NCI-H1048 (cell line): Measurements from ENCODE around the gene C16orf92.
"Not testable (repeated sequence)": the region's sequence is repeated elsewhere in the genome, so short reads cannot be mapped to it uniquely, and the experiment has no call there.

ENCODE experiments used
- DNase-seq: peaks from one replicate; lab custom pipeline; 2025; lab: John Stamatoyannopoulos, UW

The C16orf92 gene

DNA sequence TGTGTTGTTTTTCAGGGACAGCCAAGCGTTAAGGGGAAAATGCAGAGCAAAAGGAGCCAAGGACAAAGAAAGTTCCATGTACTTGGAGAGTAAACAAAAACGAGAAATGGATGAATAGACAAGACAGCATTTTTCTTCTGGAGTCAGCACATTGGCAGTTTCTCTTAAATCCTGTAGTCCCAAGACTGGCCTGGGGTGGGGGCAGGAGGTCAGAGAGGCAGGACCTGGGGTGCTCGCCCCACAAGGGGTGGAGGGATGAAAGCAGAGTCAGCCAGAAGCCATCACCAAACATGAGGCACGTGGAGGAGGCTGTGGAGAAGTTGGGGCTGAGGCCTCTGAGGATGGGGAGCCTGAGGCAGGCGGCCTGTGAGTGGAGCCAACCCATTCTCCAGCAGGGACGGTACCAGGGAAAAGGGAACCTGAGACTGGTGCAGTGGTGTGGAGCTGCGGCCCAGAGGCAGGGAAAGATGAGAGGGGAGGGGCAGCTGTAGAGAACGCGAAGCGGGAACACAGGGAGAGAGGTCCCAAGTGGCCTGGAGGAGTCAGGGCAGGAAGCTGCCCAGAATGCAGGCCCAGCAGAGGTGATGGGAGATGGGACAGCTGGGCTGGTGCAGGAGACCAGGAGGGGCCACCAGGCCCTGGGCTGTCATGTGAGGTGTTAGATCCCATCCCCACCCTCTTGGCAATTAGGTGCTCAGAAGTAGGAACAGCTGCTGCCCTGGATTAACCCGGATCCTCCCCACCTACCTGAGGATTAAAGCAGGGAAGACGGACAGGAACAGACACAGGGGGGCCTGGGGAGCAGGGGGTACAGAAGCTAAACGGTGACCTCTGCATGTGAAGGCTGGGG, 4.8 kb downstream of the C16orf92 start:
- no peak for DNase-seq

DNA sequence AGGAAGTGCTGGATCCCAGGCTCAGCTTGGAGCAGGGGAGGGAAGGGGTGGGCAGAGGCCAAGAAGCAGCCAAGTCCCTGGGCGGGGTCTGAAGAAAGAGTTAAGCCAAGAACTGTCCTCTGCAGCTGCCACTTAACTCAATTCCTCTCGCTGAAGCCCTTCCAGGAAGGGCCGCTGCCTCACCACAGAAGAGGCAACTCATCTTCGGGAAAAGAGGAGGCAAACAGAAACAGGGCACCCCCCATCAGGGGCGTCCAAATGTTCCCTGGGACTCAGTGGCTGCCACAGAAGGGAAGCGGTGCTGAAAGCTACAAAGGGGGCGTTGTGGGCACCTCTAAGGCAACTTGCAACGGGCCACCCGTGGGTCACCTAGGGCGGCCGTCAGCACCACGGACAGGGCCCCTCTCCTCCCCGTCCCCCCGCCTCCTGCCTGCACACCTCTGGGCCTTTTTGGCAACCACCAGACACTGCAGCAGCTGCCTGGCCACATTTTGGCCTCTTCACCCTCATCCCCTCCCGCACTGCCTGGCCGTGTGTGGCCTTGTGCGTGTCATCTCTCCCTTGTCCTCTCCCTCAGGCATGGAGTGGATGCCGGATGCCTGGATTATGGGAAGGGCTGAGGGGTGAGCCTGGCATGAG, 5.6 kb downstream of the C16orf92 start:
- DNase-seq: no peak

DNA sequence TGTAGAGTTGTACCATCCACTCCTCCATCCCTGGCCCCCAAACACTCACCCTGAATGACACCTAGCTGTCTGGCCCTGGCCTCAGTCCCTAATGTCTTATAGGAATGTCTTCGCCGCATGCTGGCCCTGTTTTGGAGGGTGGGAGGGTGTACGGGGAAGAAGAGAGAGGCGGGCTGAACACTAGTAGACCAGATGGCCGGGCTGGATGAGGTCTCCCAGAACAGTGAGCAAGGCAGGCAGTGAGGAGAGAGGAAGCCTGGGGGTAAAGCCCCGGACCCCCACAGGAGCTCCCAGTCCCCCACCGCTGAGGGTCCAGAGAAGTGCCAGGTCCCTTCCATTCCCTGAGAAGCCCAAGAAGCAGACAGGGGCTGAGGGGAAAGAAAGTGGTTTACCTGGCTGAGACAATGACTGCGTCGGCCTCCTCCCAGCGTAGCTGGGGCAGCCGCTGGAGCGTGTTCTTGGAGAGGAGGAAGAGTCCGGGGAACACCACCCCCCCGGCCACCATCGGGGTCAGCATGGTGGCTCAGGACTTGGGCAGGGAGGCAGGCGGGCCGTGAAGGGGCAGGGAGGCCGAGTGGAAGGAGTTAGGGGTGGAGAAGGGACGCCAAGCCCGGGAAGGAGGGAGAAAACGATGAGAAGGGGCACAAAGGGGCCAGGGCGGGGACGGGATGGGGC, 7.2 kb downstream of the C16orf92 start:
- no peak for DNase-seq

DNA sequence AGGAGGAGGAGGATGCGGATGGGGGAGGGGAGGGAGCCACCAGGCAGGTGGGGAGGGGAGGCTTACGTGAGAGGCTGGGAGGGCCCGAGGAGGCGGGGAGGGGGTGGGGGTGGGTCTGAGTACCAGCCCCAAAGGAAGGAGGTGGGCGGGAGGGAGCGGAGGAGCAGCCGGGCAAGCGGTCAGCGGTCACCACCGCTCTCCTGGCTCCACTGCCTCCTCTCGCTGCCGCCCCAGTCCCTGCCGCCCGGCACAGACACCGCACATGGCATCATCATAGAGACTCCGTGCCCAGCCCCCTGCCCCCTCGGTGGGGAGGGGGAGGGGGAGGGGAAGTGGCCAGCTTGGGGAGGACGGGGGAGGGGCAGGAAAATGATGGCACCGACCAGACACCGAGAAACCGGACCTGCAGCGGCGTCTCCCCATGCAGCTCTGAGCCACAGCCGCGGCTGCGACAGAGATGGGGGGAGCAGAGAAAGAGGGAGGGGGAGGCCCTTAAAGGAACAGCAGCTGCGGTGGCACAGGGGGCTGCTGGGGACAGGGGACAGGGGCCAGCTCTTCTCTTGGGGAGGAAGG, 7.9 kb downstream of the C16orf92 start, which contains the start of gene TLCD3B:
Gene TLCD3B (minus strand): TSS at position 431 of the 573 bp plus-strand sequence. CDS start 744 bp downstream, outside the sequence.
- DNase-seq: no peak

DNA sequence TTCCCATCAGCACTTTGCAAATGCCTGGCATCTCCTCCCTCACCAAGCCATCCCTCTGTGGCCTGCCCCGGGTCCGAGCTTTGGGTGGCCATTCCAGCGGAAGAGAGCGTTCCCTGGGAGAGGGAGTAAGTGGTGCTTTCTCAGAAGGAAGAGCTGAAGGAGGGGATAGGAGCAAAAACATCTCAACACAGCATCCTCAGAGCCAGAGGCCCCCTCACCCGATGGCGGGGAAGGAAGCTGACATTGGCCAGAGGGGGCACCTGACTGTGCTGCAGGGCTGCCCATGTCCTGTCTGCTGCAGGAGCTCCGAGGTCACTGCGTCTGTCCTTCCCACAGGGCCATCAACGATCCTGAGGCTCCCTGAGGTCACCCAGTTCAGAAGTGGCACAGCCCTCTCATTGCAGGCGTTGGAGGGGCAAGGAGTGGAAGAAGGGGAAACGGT, 8.5 kb downstream of the C16orf92 start:
- no peak for DNase-seq

DNA sequence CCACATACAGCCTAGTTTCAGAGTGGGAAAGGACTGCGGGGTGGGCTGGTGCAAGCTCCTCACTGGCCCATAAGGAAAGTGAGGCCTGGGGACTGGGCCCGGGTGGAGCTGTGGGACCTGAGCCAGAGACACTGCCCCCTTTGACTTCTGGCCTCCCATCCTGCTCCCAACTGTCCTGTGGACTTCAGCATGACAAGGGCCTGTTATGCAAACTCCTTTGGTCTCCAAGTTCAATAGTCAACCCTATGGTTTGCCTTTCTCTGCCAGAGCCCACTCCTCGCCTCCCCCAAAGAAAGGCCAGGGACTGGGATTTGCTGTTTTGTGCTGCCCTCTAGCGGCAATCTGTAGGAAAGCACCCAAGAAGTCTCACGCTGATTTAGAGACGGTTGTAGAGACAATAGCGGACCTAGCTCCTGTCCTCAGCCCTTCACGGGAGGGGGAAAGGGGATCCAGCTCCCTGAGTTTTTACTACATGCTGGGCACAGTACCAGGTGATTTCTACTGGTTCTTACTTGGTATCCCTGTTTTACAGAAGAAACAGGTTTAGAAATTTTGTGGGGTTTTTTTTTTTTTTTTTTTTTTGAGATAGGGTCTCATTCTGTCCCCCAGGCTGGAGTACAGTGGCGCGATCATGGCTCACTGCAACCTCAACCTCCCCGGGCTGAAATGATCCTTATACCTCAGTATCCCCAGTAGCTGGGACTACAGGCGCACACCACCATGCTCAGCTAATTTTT, 9.3 kb downstream of the C16orf92 start:
- DNase-seq: peak; percentile 20

DNA sequence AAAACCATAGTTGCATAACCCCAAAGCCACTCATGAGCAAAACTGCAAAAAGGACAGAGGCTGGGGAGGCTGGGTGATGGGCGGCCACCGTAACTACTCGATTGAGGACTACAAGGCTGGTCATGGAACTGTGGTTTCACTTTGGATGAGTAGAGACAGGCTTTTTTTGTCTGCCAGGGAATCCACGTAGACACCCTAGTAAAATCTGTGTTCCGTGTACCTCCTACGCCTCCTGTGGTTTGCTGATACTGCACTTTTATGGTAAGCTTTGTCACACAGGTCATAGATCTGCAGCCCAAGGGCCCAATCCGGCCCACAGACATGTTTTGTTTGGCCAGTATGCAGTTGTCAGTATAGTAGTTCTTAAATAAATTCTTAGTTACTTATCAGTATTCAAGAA, 10.3 kb downstream of the C16orf92 start:
- no peak for DNase-seq

DNA sequence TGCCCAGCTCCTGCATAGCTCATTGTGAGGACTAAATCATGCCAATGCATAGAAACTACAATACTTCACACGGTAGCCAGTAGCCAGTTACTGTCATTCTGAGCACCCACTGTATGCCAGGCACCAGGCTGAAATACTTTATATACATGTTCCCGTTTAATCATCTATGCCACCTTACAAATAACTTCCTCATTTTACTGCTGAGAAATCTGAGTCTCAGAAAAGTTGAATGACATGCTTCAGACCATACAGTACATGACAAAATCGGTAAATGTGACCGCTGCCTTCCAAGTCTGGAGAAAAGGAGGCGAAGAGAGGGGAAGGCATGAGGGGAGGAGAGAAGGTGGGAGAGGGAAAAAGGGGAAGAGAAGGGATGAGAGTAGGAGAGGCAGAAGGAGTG, 17.2 kb downstream of the C16orf92 start:
- DNase-seq: no peak

DNA sequence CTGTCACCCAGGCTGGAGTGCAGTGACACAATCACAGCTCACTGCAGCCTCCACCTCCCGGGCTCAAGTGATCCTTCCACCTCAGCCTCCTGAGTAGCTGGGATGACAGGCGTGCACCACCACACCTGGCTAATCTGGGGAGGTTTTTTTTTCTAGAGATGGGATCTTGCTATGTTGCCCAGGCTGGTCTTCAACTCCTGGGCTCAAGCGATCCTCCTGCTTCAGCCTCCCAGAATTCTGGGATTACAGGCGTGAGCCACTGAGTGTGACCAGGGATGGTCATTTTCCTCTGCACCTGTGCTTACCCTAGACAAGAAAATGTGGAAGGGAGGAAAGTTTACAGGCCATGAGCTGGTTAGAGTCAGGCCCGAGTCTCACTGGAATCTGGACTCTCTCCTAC, 17.7 kb downstream of the C16orf92 start:
- not testable (repeated sequence) for DNase-seq

DNA sequence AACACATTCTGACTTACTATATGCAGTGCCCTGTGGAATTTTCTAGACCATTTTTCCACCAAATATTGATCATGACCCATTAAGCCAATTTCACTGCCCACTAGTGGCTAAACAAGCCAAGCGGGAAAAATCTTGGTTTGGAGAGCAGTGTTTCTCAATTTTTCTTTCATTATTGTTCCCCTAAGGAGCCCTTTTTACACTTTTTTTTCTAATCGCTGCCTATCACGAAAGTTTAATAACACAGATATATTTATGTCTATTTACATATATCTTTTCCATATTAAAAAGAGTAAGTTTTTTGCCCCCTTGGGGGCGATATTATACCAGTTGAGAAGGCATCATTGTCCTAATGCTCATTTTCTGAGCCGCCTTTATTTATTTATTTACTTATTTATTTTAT, 18.8 kb downstream of the C16orf92 start:
- no peak for DNase-seq

DNA sequence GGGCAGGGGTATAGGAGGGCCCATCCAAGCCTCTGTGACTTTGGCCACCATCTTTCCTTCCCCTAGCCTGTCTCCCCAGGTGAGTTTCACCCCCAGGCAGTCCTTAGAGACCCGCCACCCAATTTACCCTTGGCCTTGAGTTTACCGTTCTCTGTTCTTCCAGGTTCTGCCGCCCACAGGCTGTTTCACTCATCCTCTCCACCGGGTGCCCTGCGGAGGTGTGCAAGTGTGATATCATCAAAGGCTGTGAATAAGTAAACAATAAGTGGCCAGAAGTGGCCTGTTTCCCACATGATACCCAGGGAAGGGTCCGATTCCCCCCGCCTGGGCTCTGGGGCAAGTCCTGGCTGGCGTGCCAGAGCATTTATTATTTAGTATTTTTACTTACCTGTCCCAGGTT, 23.2 kb downstream of the C16orf92 start:
- DNase-seq: no peak

DNA sequence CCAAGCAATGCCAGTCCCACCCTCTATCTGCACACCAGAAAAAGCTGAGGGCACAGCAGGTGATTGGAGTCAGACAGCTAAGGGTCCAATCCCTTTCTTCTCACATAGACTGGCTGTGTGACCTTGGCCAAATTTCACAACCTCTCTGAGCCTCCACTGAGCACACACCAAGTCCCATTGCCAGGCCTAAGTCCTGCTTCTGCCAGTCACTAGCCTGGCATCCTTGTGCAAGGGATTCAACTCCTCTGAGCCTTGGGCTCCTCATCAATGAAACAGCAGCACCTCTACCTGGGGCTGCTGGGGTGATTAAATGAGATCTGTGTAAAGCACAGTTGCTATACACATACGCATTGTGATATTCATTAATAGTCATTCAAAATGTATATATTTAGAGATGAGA, 23.6 kb downstream of the C16orf92 start:
- no peak for DNase-seq

DNA sequence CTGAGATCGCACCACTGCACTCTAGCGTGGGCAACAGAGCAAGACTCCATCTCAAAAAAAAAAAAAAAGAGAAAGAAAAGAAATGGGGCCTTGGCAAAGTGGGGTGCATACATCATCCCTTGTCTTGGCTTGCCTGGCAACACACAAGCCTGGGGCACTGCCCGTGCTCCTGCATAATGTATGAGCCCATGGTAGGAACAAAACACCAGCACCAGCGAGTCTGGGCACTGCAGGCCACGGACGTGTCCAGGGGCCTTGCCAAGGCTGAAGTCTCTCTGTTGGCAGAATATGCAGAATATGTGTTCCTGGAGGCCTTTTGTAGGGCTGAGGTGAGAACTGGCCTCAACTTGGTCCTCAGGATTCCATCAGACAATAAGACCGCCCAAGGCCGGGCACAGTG, 26.9 kb downstream of the C16orf92 start:
- no peak for DNase-seq

DNA sequence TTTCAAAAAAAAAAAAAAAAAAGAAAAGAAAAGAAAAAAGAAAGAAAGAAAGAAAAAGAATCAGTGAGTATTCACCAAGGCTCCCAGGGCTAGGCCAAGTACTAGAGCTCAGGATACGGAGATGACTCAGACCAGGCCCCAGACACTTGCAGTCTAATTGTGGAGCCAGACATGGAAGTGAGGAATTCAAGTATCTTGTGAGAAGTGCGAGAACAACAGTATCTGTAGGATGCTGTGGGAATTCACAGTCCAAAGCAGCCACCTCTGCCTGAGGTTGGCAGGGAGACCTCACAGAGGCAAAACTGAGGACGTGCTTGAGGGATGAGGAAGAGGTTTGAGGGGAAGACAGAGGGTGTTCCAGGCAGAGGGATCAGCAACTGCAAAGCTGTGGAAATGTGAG, 28.5 kb downstream of the C16orf92 start:
- DNase-seq: no peak

DNA sequence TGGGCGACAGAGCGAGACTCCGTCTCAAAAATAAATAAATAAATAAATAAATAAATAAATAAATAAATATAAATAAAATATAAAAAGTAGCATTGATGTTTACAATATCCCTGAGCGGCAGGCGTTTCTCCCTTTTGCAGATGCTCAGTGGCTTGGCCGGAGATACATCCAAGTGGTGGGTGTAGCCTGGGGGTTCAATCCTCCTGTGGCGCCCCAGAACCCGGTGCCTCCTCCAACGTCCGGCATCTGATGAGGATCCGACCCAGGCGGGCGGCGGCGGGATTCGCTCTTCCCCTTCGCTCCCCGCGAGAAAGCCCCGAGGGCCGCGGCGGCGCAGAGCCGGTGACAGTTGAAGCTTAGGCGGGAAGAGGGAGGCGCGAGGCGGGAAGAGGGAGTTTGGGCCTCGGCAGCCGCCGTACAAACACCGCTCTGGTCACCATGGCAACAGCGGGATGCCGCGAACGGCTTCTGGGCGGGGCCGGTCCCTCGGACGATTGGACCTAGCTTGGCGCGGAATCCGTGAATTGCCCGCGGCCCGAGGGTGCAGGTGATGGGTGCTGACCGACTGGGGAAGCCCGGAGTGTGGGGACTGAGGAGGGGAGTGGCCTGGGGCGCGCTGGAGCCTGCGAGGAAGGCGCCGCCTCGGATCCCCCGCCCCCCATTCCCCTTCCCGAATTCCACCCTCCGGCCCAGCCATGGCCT, 29.8 kb downstream of the C16orf92 start:
- DNase-seq: peak; percentile 84

DNA sequence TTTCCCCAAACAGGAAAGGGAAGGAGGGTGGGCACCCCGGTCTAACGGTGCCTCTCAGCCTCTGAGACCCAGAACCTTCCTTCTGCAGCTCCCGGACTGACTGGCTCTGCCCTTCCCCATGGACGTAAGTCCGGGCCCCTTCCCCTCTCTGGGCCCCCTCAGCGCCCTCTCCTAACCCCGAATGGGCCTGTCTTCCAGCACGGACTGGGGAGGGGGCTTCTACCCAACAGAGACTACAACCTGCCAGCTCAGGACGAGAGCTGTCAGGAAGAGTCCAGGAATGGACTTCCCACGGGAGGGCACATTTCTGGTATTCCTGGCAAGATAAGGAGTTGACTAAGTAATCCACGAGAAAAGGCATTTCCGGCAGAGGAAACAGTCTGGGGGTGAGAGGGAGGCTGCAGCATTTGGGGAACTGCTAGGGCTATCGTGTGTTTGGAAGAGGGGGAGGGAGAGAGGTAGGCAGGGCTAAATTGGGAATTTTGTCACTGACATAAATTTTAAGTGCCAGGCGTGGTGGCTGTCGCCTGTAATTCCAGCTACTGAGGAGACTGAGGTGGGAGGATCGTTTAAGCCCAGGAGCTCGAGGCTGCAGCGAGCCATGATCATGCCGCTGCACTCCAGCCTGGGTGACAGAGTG, 30.5 kb downstream of the C16orf92 start:
- DNase-seq: no peak

DNA sequence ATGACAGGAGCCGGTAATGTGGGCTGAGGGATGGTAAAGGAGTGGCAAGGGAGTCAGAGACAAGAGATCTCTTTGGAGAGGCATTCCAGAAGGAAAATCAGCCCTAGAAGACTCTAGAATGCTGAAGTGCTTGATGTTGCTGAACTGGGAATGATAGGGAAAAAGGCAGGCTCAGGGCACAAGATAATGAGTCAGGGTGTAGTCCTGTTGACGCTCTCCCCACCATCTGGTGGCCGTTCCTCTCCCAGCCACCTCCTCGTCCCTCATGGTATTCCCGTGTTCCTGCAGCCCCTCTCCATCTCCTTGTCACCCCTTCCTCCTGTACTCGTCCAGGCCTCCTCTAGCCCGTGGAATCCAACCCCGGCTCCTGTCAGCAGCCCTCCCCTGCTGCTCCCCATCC, 31.5 kb downstream of the C16orf92 start:
- no peak for DNase-seq

DNA sequence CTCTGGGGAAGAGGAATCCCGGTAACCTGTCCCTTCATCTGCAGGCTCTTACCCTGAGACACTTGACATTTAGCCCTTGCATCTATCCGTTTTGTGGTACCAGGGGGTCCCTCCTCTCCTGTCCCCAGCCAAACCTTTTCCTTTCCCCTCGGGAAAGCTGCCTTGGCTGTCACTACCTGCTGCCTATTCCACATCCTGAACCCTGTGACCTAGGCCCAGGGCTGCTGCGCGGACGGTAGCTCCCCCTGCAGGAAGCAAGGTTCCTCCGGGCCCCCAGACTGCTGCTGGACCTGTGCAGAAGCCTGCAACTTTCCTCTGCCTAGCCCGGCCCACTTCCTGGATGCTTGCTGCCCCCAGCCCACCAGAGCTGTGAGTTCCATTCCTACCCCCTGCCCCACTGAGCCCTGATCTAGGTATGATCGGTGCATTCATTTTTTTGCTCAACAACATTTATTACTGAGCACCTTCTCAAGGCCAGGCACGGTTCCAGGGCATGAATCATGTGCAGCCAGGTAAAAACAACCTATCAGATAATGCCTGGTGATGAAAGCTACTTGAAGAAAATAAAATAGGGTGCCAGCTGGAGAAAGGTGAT, 32.1 kb downstream of the C16orf92 start:
- no peak for DNase-seq

DNA sequence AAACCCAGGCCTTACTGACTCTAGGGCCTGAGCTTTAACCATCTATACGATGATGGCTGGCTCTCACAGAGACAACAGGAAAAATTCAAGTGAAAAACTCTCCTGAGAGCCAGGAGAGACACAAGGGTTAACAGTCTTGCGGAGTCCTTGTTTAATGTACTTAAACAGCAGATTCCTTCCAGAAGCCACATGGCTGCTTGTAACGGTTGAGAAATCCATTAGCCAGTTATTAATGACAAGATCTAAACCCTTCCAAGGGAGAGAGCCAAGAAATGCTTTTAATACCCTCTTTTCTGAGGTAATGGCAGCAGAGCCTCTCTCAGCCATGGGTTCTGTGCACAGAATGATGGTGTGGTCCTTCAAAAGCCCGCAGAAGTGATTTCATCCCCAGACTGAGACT, 37.3 kb downstream of the C16orf92 start:
- no peak for DNase-seq

DNA sequence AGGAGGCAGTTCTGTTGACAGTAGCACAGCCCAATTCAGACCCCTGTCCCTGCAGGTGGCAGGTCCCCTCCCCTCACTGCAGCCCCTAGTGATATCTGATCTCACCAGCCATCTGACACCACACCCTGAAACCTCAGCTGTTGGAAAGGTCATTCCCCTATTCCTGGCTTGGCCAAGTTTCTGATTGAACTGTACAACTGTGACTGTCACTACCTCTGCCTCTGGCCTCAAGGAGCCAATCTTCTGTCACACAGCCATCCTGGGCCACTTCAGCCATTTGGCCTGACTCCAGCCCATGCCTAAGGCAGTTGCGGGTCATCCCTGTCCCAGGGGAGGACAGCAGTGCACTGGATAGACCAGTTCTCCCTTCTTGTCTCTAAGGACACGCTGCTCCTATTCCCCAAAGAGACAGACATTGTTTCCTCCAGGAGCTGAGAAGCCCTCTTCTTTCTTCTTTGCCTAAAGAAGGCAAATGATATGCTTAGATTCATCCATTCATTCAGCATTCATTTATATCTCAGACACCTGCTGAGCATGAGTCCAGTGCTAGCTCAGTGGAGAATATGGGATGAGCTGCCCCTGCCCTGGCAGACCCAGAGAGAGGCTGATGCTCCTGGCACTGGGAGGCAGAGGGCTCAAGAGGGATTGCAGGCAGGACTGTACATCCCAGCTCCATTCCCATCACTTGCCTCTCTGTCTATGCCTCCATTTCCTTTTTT, 38.0 kb downstream of the C16orf92 start:
- DNase-seq: no peak
